HCT116 (cell line): Measurements from ENCODE around the gene EIF3J. TPM values are rescaled to one million over a fixed set of nuclear protein-coding genes. Genes with fewer than 3 reads are reported as not detected.

Experiments used
- ATAC-seq: fragments of 200-7000 bp; cut with Tn5 transposase; 2 replicates; pipeline ENCODE4 v1.9.1; 2020; ENCODE audit warnings: mild to moderate bottlenecking, moderate library complexity
- BruUV-seq: library from RNA; stranded (reverse); fragments of 400-500 nt; replicated peaks from 2 replicates; lab custom pipeline; 2021; lab: Mats Ljungman, UMichigan
- CTCF ChIA-PET: fragments of 300-600 bp; sonication (Branson Sonifier 250); formaldehyde crosslinking; loops from one replicate; lab custom pipeline; 2021; ENCODE audit warnings: antibody characterized with exemption; lab: Charles Lee
- POLR2A ChIA-PET: fragments of 300-600, 350-600 bp; sonication (Branson Sonifier 250); formaldehyde crosslinking; loops from one replicate; lab custom pipeline; 2021; ENCODE audit warnings: antibody characterized with exemption; lab: Charles Lee
- RAD21 ChIA-PET, 2 experiments: fragments of 300-600 bp; sonication (Branson Sonifier 250); formaldehyde crosslinking; loops; one replicate each; lab custom pipeline; 2023; ENCODE audit warnings: low total read pairs in 2 of 2; ENCODE audit not compliant: uncharacterized antibody in 2 of 2, unreplicated experiment in 2 of 2, low non-redundant PET in 1 of 2; lab: Charles Lee
- DNase-seq: peaks from one replicate; pipeline ENCODE4 v3.0.0-alpha.2; 2010; ENCODE audit warnings: low read depth, low spot score
- H2AFZ ChIP-seq: fragments of 200-600 bp; shearing (Covaris generic), sonication (generic); 2 replicates; pipeline ENCODE4 v1.6.1; 2017; ENCODE audit warnings: low read depth, mixed run types, mixed read lengths, antibody characterized with exemption, low read length; ENCODE audit not compliant: poor library complexity, severe bottlenecking
- H3K27ac ChIP-seq: 2 replicates; pipeline ENCODE4 v1.5.1; 2012; ENCODE audit warnings: low read depth, low read length
- H3K27me3 ChIP-seq: fragments of 200-600 bp; sonication (generic); 2 replicates; pipeline ENCODE4 v1.6.1; 2016; ENCODE audit warnings: mixed run types, low read length, mixed read lengths; ENCODE audit not compliant: insufficient read depth
- H3K36me3 ChIP-seq, 2 experiments: fragments of 200-500 bp in 1 of 2; fragments of 200-600 bp in 1 of 2; sonication (Bioruptor generic) in 1 of 2; sonication (generic) in 1 of 2; 2 replicates each; pipeline versions ENCODE4 v1.5.1 to v1.6.1; 2014 to 2016; ENCODE audit warnings: low read length in 2 of 2, inconsistent platforms in 1 of 2, mixed read lengths in 1 of 2, mixed run types in 1 of 2; ENCODE audit not compliant: insufficient read depth in 2 of 2, control insufficient read depth in 1 of 2
- H3K4me1 ChIP-seq, 2 experiments: fragments of 200-600 bp in 1 of 2; sonication (generic) in 1 of 2; 2 replicates each; pipeline versions ENCODE4 v1.5.1 to v1.6.1; 2012 to 2017; ENCODE audit warnings: low read length in 2 of 2, inconsistent platforms in 1 of 2, mild to moderate bottlenecking in 1 of 2, mixed read lengths in 1 of 2, mixed run types in 1 of 2, moderate library complexity in 1 of 2; ENCODE audit not compliant: insufficient read depth in 2 of 2, control insufficient read depth in 1 of 2
- H3K4me2 ChIP-seq: fragments of 200-600 bp; sonication (generic); 2 replicates; pipeline ENCODE4 v1.6.1; 2017; ENCODE audit warnings: mixed run types, low read length, mixed read lengths
- H3K4me3 ChIP-seq, 2 experiments: fragments of 200-600 bp in 1 of 2; sonication (generic) in 1 of 2; replicated peaks in 1 of 2; 2 replicates each; pipeline ENCODE4 v1.5.1; 2011 to 2016; ENCODE audit warnings: low read length in 2 of 2, control low read depth in 1 of 2, low read depth in 1 of 2, mild to moderate bottlenecking in 1 of 2, mixed read lengths in 1 of 2, mixed run types in 1 of 2
- H3K79me2 ChIP-seq: fragments of 200-600 bp; sonication (generic); 2 replicates; pipeline ENCODE4 v1.6.1; 2017; ENCODE audit warnings: mild to moderate bottlenecking, mixed run types, low read length, moderate library complexity, mixed read lengths; ENCODE audit not compliant: insufficient read depth
- H3K9ac ChIP-seq: fragments of 200-600 bp; sonication (generic); 2 replicates; pipeline ENCODE4 v1.6.1; 2016; ENCODE audit warnings: low read length, mixed read lengths
- H3K9me2 ChIP-seq: fragments of 200-600 bp; sonication (generic), shearing (Covaris generic); 2 replicates; pipeline ENCODE4 v1.6.1; 2017; ENCODE audit warnings: mixed run types, mild to moderate bottlenecking, moderate library complexity; ENCODE audit not compliant: insufficient read depth
- H3K9me3 ChIP-seq, 2 experiments: fragments of 200-500 bp in 1 of 2; fragments of 200-600 bp in 1 of 2; sonication (Bioruptor generic) in 1 of 2; sonication (generic) in 1 of 2; 2 replicates each; pipeline ENCODE4 v1.6.1; 2014 to 2017; ENCODE audit warnings: low read length in 2 of 2, mixed read lengths in 2 of 2, inconsistent platforms in 1 of 2, low read depth in 1 of 2, mild to moderate bottlenecking in 1 of 2, mixed run types in 1 of 2, moderate library complexity in 1 of 2; ENCODE audit not compliant: control insufficient read depth in 1 of 2, insufficient read depth in 1 of 2
- H4K20me1 ChIP-seq: fragments of 200-600 bp; sonication (generic), shearing (Covaris generic); 2 replicates; pipeline ENCODE4 v1.6.1; 2017; ENCODE audit warnings: mixed run types, mild to moderate bottlenecking, moderate library complexity; ENCODE audit not compliant: insufficient read depth
- CBX3 ChIP-seq: IDR thresholded peaks from 2 replicates; pipeline ENCODE4 v1.6.1; 2012; ENCODE audit warnings: low read depth
- CTCF ChIP-seq, 3 experiments: fragments of 200-600 bp in 1 of 3; sonication (generic) in 1 of 3; IDR thresholded peaks in 2 of 3; conservative IDR thresholded peaks in 1 of 3; 2 replicates each; pipeline ENCODE4 v1.5.1; 2012 to 2017; ENCODE audit warnings: low read depth in 2 of 3, low read length in 2 of 3, antibody characterized with exemption in 1 of 3, borderline replicate concordance in 1 of 3, control low read depth in 1 of 3, mild to moderate bottlenecking in 1 of 3, mixed read lengths in 1 of 3, mixed run types in 1 of 3, moderate library complexity in 1 of 3; ENCODE audit not compliant: insufficient read depth in 1 of 3
- EZH2phosphoT487 ChIP-seq: fragments of 200-600 bp; IDR thresholded peaks from 2 replicates; pipeline ENCODE4 v1.6.1; 2018; ENCODE audit warnings: antibody characterized with exemption, borderline replicate concordance
- MAX ChIP-seq: IDR thresholded peaks from 2 replicates; pipeline ENCODE4 v1.6.1; 2012
- POLR2A ChIP-seq: IDR thresholded peaks from 2 replicates; pipeline ENCODE4 v1.7.0; 2011; ENCODE audit warnings: borderline replicate concordance; ENCODE audit not compliant: insufficient read depth, insufficient read length; ENCODE audit errors: extremely low read depth
- POLR2AphosphoS5 ChIP-seq: IDR thresholded peaks from 2 replicates; pipeline ENCODE4 v1.6.1; 2011; ENCODE audit warnings: mild to moderate bottlenecking, low read depth, low read length, moderate library complexity
- RAD21 ChIP-seq: IDR thresholded peaks from 2 replicates; pipeline ENCODE4 v1.6.1; 2012; ENCODE audit warnings: low read depth, mild to moderate bottlenecking
- SIN3A ChIP-seq: IDR thresholded peaks from 2 replicates; pipeline ENCODE4 v1.6.1; 2012; ENCODE audit warnings: low read depth
- TCF7L2 ChIP-seq: IDR thresholded peaks from 2 replicates; pipeline ENCODE4 v1.7.0; 2011; ENCODE audit warnings: borderline replicate concordance, inconsistent platforms; ENCODE audit not compliant: insufficient read depth, insufficient read length; ENCODE audit errors: extremely low read depth
- YY1 ChIP-seq: IDR thresholded peaks from 2 replicates; pipeline ENCODE4 v1.6.1; 2011; ENCODE audit warnings: low read length, low read depth, moderate library complexity, mild to moderate bottlenecking; ENCODE audit not compliant: insufficient replicate concordance; ENCODE audit errors: extremely low read depth
- ZBTB33 ChIP-seq: IDR thresholded peaks from 2 replicates; pipeline ENCODE4 v1.6.1; 2011; ENCODE audit warnings: mild to moderate bottlenecking, low read length, moderate library complexity; ENCODE audit not compliant: insufficient replicate concordance; ENCODE audit errors: extremely low read depth
- ZNF274 ChIP-seq: fragments of 200-500 bp; sonication (Bioruptor generic); IDR thresholded peaks from 2 replicates; pipeline ENCODE4 v1.6.1; 2014; ENCODE audit warnings: mild to moderate bottlenecking, low read depth, low read length, inconsistent platforms
- intact Hi-C: fragments of 100-400 bp; cut with micrococcal nuclease; formaldehyde crosslinking; loops from 2 replicates; pipeline ENCODE4 v1.10.0; 2022
- total RNA-seq: library from RNA; stranded (reverse); gene quantifications from one replicate; pipeline ENCODE4 v1.2.1, GENCODE V29; 2021; ENCODE audit not compliant: unreplicated experiment

The EIF3J gene
- total RNA-seq, 1 experiment from 2014 or later = 68.6 TPM

- TF ChIP-seq POLR2AphosphoS5 (peak; percentile 80; the same call in 1 of the 2 replicates), YY1 (peak; percentile 88), TCF7L2 (peak; percentile 12), POLR2A (peak; percentile 73), SIN3A (peak; percentile 52), CTCF (IDR thresholded peaks at IDR 0.05 in 2 of 3, conservative IDR thresholded peaks at IDR 0.05 in 1 of 3; ENCODE audit: borderline replicate concordance in 1 of 3, insufficient read depth in 1 of 3, low read depth in 2 of 3, low read length in 2 of 3) (peak; percentile 2 to 46 (median 23); a peak in 4 of 6 replicates), MAX (peak; percentile 53; the same call in 1 of the 2 replicates), RAD21 (0 out of 2 replicates have a peak, but pooled peaks have one; percentile 10), ZBTB33 (no peak), EZH2phosphoT487 (no peak), CBX3 (0 out of 2 replicates have a peak, but pooled peaks have one; percentile 8), ZNF274 (no peak)
- TF ChIP-seq, all 23 proteins: peak for 9
- DNase-seq (peak; percentile 64), ATAC-seq (peak; percentile 84)
- peaks cover 22% of the 10 kb centered on the region; the same call in 1 of the 2 replicates for H4K20me1 ChIP-seq
- intact Hi-C loops = no loop called here
- H3K4me3 ChIP-seq = peak overlapping the region; percentile 53 to 69
- H3K27ac ChIP-seq = peak overlapping the region; percentile 97
- H3K9me3 ChIP-seq = no peaks in the 10 kb centered on the region
- no peaks in the 10 kb centered on the region for H3K27me3 ChIP-seq
- BruUV-seq = no TSS peak
- peak overlapping the region; percentile 74 for H3K9ac ChIP-seq
- RAD21 ChIA-PET = interaction anchor here (0.6 kb wide), 2 partner anchors 248 to 735 kb away, joined by 3 to 4 read pairs; partner anchors contain the start of gene GOLM2 (in 1 of the 2)
- POLR2A ChIA-PET = interaction anchor here (0.7 to 1.8 kb wide), 7 partner anchors 8 to 300 kb away, joined by 3 to 15 read pairs (median 3); partner anchors contain the start of genes B2M and CTDSPL2
- peaks cover 53% of the 10 kb centered on the region for H3K79me2 ChIP-seq
- H2AFZ ChIP-seq = no peak overlapping the region
- peak overlapping the region; percentile 87 for H3K4me2 ChIP-seq
- H3K9me2 ChIP-seq = no peaks in the 10 kb centered on the region
- H3K36me3 ChIP-seq = peaks cover 2 to 19% of the 10 kb centered on the region in 2 experiments
- CTCF ChIA-PET = interaction anchor here (0.5 to 2.5 kb wide), 3 partner anchors 10 to 174 kb away, joined by 3 to 8 read pairs (median 3); partner anchors contain the start of genes CTDSPL2 and PATL2
- H3K4me1 ChIP-seq = peaks cover 9 to 29% of the 10 kb centered on the region in 2 experiments; a peak in 3 of 4 replicates
Observed at GRCh38 chr15:44536302-44536961, 515 bp upstream of the EIF3J start.
